Measurements from ENCODE around the gene MACROD2.

The MACROD2 gene

DNA sequence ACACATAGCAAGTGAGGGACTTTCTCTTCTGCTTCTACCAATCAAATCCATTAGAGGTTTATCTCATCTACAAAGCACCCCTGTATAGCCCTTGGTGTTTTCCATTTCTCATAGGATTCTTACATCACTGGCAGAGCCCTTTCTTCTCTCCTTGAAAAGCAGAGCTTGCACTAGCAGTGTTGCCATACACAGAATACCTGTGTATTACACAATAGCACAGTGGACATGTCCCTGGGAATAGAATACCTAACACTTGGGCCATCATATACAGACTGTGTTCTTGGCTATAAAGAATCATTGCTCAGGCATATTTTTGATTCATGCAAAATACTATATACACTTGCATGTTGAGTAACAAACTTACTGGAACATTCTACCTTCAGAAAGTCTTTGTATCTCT is 1996.0 kb downstream of the MACROD2 start:
- TF ChIP-seq TAF1 (IDR thresholded peaks at IDR 0.05; ENCODE audit: borderline replicate concordance, insufficient read depth, low read length) (no peak), FOXP2 (optimal IDR thresholded peaks at IDR 0.05; ENCODE audit: borderline replicate concordance, extremely low read depth, extremely low read length, insufficient read depth) (no peak), SIN3A (IDR thresholded peaks at IDR 0.05; ENCODE audit: borderline replicate concordance, insufficient read depth, low read length) (no peak), POLR2AphosphoS5 (IDR thresholded peaks at IDR 0.05; ENCODE audit: low read depth, low read length) (no peak)
- TF ChIP-seq, protein P1, sequence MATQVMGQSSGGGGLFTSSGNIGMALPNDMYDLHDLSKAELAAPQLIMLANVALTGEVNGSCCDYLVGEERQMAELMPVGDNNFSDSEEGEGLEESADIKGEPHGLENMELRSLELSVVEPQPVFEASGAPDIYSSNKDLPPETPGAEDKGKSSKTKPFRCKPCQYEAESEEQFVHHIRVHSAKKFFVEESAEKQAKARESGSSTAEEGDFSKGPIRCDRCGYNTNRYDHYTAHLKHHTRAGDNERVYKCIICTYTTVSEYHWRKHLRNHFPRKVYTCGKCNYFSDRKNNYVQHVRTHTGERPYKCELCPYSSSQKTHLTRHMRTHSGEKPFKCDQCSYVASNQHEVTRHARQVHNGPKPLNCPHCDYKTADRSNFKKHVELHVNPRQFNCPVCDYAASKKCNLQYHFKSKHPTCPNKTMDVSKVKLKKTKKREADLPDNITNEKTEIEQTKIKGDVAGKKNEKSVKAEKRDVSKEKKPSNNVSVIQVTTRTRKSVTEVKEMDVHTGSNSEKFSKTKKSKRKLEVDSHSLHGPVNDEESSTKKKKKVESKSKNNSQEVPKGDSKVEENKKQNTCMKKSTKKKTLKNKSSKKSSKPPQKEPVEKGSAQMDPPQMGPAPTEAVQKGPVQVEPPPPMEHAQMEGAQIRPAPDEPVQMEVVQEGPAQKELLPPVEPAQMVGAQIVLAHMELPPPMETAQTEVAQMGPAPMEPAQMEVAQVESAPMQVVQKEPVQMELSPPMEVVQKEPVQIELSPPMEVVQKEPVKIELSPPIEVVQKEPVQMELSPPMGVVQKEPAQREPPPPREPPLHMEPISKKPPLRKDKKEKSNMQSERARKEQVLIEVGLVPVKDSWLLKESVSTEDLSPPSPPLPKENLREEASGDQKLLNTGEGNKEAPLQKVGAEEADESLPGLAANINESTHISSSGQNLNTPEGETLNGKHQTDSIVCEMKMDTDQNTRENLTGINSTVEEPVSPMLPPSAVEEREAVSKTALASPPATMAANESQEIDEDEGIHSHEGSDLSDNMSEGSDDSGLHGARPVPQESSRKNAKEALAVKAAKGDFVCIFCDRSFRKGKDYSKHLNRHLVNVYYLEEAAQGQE (IDR thresholded peaks at IDR 0.05; ENCODE audit: insufficient read depth in 1 of 2, low read depth in 2 of 2, low read length in 2 of 2) = no peak

DNA sequence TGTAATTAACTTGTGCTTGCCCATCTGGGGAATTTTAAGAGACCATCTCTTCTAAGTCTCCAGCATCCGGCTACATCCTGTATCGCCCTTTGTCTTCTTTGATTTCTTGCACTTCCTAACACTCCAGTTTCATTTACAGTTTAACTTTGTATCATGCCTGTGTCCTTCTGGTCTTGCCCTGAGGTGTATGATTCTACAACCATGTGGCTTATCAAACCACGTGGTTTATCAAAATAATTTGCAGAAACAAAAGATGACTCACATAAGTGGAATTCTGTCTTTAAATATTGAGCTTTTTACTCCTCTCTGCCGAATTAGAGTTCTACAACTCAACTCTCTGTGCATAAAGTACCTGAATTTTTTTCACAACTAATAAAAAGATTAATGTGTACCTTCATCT is 1997.2 kb downstream of the MACROD2 start:
- no peak for TF ChIP-seq FOXP2 (optimal IDR thresholded peaks at IDR 0.05; ENCODE audit: borderline replicate concordance, extremely low read depth, extremely low read length, insufficient read depth)
- TF ChIP-seq POLR2AphosphoS5 (IDR thresholded peaks at IDR 0.05; ENCODE audit: low read depth, low read length) = no peak
- TF ChIP-seq SIN3A (IDR thresholded peaks at IDR 0.05; ENCODE audit: borderline replicate concordance, insufficient read depth, low read length) = no peak
- TF ChIP-seq, protein P1 (IDR thresholded peaks at IDR 0.05; ENCODE audit: insufficient read depth in 1 of 2, low read depth in 2 of 2, low read length in 2 of 2) = no peak
- TF ChIP-seq TAF1 (IDR thresholded peaks at IDR 0.05; ENCODE audit: borderline replicate concordance, insufficient read depth, low read length) = no peak

DNA sequence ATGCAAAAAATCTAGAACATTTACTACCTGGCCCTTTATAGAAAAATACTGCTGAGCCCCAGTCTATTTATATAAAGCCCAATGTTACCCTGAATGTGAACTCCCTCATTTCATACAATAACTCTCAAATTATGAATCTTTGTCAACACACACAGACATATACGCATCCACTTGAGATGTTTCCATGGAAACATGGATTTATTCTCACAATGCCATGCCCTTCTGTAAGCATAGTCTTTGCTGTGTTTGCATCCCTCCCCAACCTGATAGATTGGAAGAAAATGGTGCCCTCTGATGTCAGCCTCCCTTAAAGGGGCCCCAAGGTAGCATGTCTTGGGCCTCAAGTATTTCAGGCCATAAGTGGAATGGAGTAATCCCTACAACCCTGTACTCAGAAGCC is 2004.8 kb downstream of the MACROD2 start:
- TF ChIP-seq TAF1 (IDR thresholded peaks at IDR 0.05; ENCODE audit: borderline replicate concordance, insufficient read depth, low read length) (no peak), FOXP2 (optimal IDR thresholded peaks at IDR 0.05; ENCODE audit: borderline replicate concordance, extremely low read depth, extremely low read length, insufficient read depth) (no peak), POLR2AphosphoS5 (IDR thresholded peaks at IDR 0.05; ENCODE audit: low read depth, low read length) (no peak), SIN3A (IDR thresholded peaks at IDR 0.05; ENCODE audit: borderline replicate concordance, insufficient read depth, low read length) (no peak)
- TF ChIP-seq, protein P1 (IDR thresholded peaks at IDR 0.05; ENCODE audit: insufficient read depth in 1 of 2, low read depth in 2 of 2, low read length in 2 of 2) = no peak

DNA sequence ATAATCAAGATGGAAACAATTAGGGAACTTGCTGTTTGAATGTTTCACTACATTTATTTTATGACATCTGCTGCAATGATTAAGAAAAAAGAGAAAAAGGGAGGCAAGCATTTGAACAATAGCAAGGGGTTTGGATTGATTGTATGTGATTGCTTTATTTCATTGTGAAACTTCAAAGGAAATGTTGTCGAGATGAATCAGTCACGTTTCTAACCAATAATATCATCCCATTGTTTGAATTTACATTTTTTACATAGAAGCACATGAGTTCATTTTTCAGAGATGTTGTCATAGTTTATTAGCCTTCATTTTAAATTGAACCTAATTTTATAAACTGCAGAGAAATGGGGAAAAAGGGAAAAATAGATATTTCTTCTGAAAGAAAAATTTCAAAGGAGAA is 2006.0 kb downstream of the MACROD2 start:
- TF ChIP-seq POLR2AphosphoS5 (IDR thresholded peaks at IDR 0.05; ENCODE audit: low read depth, low read length) (no peak), FOXP2 (optimal IDR thresholded peaks at IDR 0.05; ENCODE audit: borderline replicate concordance, extremely low read depth, extremely low read length, insufficient read depth) (no peak), TAF1 (IDR thresholded peaks at IDR 0.05; ENCODE audit: borderline replicate concordance, insufficient read depth, low read length) (no peak), SIN3A (IDR thresholded peaks at IDR 0.05; ENCODE audit: borderline replicate concordance, insufficient read depth, low read length) (no peak)
- TF ChIP-seq, protein P1 (IDR thresholded peaks at IDR 0.05; ENCODE audit: insufficient read depth in 1 of 2, low read depth in 2 of 2, low read length in 2 of 2) = no peak

DNA sequence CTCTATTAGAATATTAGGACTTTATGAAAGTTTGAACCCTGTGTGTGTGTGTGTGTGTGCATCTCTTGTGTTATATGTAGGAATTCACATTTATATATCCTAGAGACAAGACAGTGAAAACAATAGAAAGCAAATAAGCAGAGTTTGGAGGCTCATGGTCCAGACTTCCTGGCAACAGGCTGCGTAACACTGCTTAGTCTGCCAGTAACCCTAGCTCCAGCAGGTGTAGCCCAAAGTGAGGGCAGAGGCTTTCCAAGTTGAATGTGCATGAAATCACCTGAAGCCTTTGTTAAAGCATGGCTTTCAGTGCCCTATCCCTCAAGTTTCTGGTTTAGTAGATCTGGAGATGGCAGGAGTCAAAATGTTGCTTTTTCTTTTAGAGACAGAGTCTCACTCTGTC is 2008.0 kb downstream of the MACROD2 start:
- TF ChIP-seq SIN3A (IDR thresholded peaks at IDR 0.05; ENCODE audit: borderline replicate concordance, insufficient read depth, low read length) = no peak
